Tibial nerve (tissue), 4 donors: ENCODE data around the gene PSAPL1. TPM values are rescaled to one million over a fixed set of nuclear protein-coding genes. Genes with fewer than 3 reads are reported as not detected.

Source experiments
- DNase-seq, 2 donors: peaks; one replicate each; pipeline ENCODE4 v3.0.0-alpha.2; 2019; ENCODE audit warnings: low spot score in 2 of 2
- H3K27ac ChIP-seq, 4 donors: fragments of 200-600 bp; sonication (generic) in 3 of 4; one replicate each; pipeline ENCODE4 v1.5.1; 2017 to 2019; ENCODE audit warnings: mild to moderate bottlenecking in 1 of 4
- H3K27me3 ChIP-seq, 2 donors: fragments of 200-600 bp; sonication (generic) in 1 of 2; one replicate each; pipeline versions ENCODE4 v1.5.1 to v1.6.0; 2017 to 2019
- H3K36me3 ChIP-seq, 3 donors: fragments of 200-600 bp; sonication (generic); one replicate each; pipeline ENCODE4 v1.5.1; 2018 to 2019
- H3K4me1 ChIP-seq, 4 donors: fragments of 200-600 bp; sonication (generic) in 3 of 4; one replicate each; pipeline ENCODE4 v1.5.1; 2017 to 2019
- H3K4me3 ChIP-seq, 4 donors: fragments of 200-600 bp; sonication (generic) in 3 of 4; one replicate each; pipeline ENCODE4 v1.5.1; 2017 to 2019; ENCODE audit warnings: mild to moderate bottlenecking in 1 of 4, moderate library complexity in 1 of 4
- H3K9me3 ChIP-seq, 4 donors: fragments of 200-600 bp; sonication (generic) in 3 of 4; one replicate each; pipeline ENCODE4 v1.5.1; 2017 to 2019
- CTCF ChIP-seq, 5 experiments: fragments of 200-600 bp in 3 of 5; fragments of 450-650 bp in 2 of 5; sonication (generic) in 3 of 5; IDR thresholded peaks; one replicate each; pipeline ENCODE4 v1.5.1; 2016 to 2019; ENCODE audit warnings: antibody characterized with exemption in 5 of 5, mild to moderate bottlenecking in 3 of 5, moderate library complexity in 2 of 5
- EP300 ChIP-seq, 2 donors: sonication (generic); formaldehyde crosslinking; IDR thresholded peaks; one replicate each; pipeline ENCODE4 v1.6.1; 2017; ENCODE audit warnings: antibody characterized with exemption in 2 of 2, mild to moderate bottlenecking in 1 of 2
- POLR2A ChIP-seq, 2 donors: fragments of 450-650 bp; IDR thresholded peaks; one replicate each; pipeline ENCODE4 v1.6.1; 2017; ENCODE audit warnings: antibody characterized with exemption in 2 of 2, mild to moderate bottlenecking in 2 of 2, moderate library complexity in 2 of 2
- WGBS, 2 donors: methylation state at CpG; one replicate each; pipeline ENCODE4 v1.1.5; 2018; 5-methylcytosine and 5-hydroxymethylcytosine counted together
- total RNA-seq, 4 donors: library from RNA; depleted of rRNA; stranded (reverse); fragments of >200 nt; gene quantifications; one replicate each; pipeline ENCODE4 v1.1.0, GENCODE V29; 2016

The PSAPL1 gene
- total RNA-seq, 4 donors from 2014 or later, result under 0.01 to 0.22 TPM; not detected in 2

GRCh38 chr4:7466215-7466614 is 31.5 kb upstream of the PSAPL1 start:
- Histone ChIP-seq H3K27me3 (no peaks in the 10 kb centered on the region), H3K36me3 (no peaks in the 10 kb centered on the region), H3K27ac (no peak overlapping the region), H3K4me1 (peaks cover 0 to 22% (median 0%) of the 10 kb centered on the region in 4 donors), H3K9me3 (peaks cover 0 to 16% (median 0%) of the 10 kb centered on the region in 4 donors), H3K4me3 (no peak overlapping the region)
- WGBS, 2 donors, result 92 to 93% methylated on average over 7 to 8 of the region's 8 CpGs
- DNase-seq, result no peak
- TF ChIP-seq POLR2A (IDR thresholded peaks at IDR 0.05) (no peak), CTCF (IDR thresholded peaks at IDR 0.05) (no peak), EP300 (IDR thresholded peaks at IDR 0.05) (no peak)

- TF ChIP-seq CTCF (IDR thresholded peaks at IDR 0.05) (no peak), POLR2A (IDR thresholded peaks at IDR 0.05) (no peak), EP300 (IDR thresholded peaks at IDR 0.05) (no peak)
- Histone ChIP-seq H3K27ac (no peak overlapping the region), H3K27me3 (no peaks in the 10 kb centered on the region), H3K4me1 (peaks cover 0 to 34% (median 0%) of the 10 kb centered on the region in 4 donors), H3K36me3 (no peaks in the 10 kb centered on the region), H3K9me3 (peaks cover 0 to 16% (median 0%) of the 10 kb centered on the region in 4 donors), H3K4me3 (no peak overlapping the region)
- DNase-seq, result no peak
- 84 to 89% methylated on average over 9 of the region's 9 CpGs for WGBS, 2 donors
Measured at GRCh38 chr4:7465017-7465416, 30.3 kb upstream of the PSAPL1 start.

GRCh38 chr4:7464259-7464655 is 29.5 kb upstream of the PSAPL1 start:
- Histone ChIP-seq H3K27me3 (no peaks in the 10 kb centered on the region), H3K4me3 (no peak overlapping the region), H3K4me1 (peaks cover 0 to 38% (median 0%) of the 10 kb centered on the region in 4 donors), H3K9me3 (peaks cover 0 to 16% (median 0%) of the 10 kb centered on the region in 4 donors), H3K27ac (no peak overlapping the region), H3K36me3 (no peaks in the 10 kb centered on the region)
- no peak for DNase-seq
- 83 to 88% methylated on average over 5 of the region's 5 CpGs for WGBS, 2 donors
- TF ChIP-seq POLR2A (IDR thresholded peaks at IDR 0.05) (no peak), EP300 (IDR thresholded peaks at IDR 0.05) (no peak), CTCF (IDR thresholded peaks at IDR 0.05) (no peak)

GRCh38 chr4:7463566-7464258 is 29.0 kb upstream of the PSAPL1 start:
- H3K27ac ChIP-seq, result no peak overlapping the region

More at GRCh38 chr4:7463566-7464258, 29.0 kb upstream of the PSAPL1 start:
- peak in 1 of 2 donors; percentile 10 for DNase-seq
- H3K36me3 ChIP-seq, result no peaks in the 10 kb centered on the region
- no peaks in the 10 kb centered on the region for H3K27me3 ChIP-seq
- H3K9me3 ChIP-seq, result peaks cover 0 to 16% (median 0%) of the 10 kb centered on the region in 4 donors
- TF ChIP-seq CTCF (IDR thresholded peaks at IDR 0.05) (no peak), POLR2A (IDR thresholded peaks at IDR 0.05) (no peak), EP300 (IDR thresholded peaks at IDR 0.05) (no peak)
- H3K4me1 ChIP-seq, result peaks cover 0 to 38% (median 0%) of the 10 kb centered on the region in 4 donors
- WGBS, 2 donors, result 75 to 82% methylated on average over 17 to 20 of the region's 20 CpGs
- H3K4me3 ChIP-seq, result no peak overlapping the region
